Activated naive CD8-positive, alpha-beta T cell treated with anti-CD3 and anti-CD28 coated beads, Interleukin-2, amount 50 U/mL, for 16 hours (primary cell): ENCODE results near the gene SNAP29.
"Not testable (repeated sequence)": the region's sequence is repeated elsewhere in the genome, so short reads cannot be mapped to it uniquely, and the experiment has no call there.

ENCODE experiments used
- DNase-seq: peaks from one replicate; pipeline ENCODE4 v3.0.0-alpha.2; 2020; ENCODE audit warnings: low read depth, low spot score

Gene SNAP29

DNA sequence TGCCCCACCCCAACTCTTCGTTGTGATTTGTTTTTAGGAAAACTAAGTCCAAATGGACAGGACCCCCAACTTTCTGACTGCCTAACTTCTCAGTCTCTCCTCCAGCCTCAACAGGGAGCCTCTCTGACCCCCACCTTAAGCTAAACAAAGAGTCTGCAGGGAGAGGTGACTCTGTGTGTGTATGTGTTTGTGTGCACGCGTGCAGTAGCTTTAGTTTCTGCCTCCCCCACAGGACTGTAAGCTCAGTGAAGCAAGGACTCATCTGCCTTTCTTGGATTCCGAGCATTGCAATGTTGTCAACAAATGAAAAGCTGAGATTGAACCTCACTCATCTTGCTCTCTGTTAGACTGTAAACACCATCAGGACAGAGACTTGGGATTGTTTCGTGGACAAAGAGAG, 7.9 kb downstream of the SNAP29 start:
- DNase-seq = no peak

DNA sequence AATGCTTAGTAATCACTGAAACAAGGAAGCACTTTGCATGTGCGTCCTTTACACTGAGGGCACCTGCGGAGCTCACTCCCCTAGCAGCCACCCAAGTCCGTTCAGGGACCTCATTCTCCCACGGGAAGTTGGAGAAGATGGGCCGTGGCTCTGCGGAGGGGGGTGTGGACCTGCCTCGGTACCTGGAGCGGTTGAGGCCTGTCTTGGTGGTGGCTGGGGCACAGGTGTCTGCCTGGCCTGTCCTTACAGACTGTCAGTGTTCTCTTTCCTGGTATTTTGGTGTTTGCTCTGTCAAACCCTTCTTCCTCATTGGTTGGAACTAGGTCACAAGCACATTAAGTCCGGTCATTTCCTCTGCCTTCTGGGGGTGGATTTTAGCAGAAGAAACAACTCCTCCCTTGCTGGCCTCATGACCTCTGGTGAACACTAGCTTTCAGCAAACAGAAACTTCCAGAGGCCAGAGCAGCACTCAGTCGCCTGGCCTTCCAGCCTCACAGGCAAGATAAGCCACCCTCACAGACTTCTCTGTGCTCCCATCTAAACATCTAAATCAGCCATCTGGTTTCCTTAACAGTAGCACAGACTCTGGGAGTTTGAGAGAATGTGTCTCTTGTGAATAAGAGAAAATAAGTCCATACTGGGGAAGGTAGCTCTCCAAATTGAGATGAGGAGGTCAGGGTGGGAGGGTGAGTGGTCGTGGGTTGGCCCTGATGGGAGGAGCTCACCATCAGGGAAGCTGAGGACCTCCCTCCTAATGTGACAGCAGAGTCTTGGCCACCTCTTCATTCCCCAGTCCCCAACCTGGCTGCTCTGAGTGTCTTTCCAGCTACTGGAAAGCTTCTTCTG, 8.6 kb downstream of the SNAP29 start:
- no peak for DNase-seq

GRCh38 chr22:20868025-20868962, 9.5 kb downstream of the SNAP29 start:
- no peak for DNase-seq

DNA sequence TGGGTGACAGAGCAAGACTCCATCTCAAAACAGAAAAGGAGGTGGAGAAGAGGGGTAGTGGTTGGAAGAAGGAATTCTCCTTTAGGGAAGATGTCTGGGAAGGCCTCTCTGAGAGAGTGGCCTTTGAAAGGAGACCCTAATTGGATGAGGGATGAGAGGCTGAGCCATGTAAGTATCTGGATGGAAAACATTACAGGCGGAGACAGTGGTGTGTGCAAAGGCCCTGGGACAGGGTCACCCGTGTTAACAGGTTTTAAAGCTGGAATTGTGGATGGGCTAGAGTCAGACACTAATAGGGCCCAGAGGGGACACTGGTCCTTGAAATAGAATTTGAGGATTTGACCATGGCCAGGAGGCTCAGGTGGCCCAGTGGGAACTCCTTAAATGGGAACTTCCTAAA, 10.4 kb downstream of the SNAP29 start:
- DNase-seq = no peak

GRCh38 chr22:20873214-20873613, 14.4 kb downstream of the SNAP29 start:
- no peak for DNase-seq

DNA sequence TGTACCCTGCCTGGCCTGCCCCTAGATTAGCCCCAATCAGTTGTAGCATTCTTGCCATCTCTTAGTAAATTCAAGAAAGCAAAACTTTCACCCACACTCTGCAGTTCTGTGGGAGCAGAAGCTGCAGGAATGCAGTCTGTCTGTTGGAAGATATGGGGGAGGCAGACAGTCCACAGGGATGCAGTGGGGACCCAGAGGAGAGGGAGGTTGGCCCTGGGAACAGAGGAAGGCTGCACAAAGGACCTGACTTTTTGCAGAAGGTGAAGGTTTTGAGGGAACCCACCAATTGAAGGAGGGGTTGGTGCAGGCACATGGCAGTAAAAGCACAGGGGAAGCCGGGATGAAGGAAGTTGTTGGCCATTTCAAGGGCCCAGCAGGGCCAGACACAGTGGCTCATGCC, 16.5 kb downstream of the SNAP29 start:
- DNase-seq = no peak

- DNase-seq = no peak
Measured at GRCh38 chr22:20877715-20878114, 18.9 kb downstream of the SNAP29 start.

GRCh38 chr22:20881231-20881630, 22.4 kb downstream of the SNAP29 start:
- DNase-seq = no peak

DNA sequence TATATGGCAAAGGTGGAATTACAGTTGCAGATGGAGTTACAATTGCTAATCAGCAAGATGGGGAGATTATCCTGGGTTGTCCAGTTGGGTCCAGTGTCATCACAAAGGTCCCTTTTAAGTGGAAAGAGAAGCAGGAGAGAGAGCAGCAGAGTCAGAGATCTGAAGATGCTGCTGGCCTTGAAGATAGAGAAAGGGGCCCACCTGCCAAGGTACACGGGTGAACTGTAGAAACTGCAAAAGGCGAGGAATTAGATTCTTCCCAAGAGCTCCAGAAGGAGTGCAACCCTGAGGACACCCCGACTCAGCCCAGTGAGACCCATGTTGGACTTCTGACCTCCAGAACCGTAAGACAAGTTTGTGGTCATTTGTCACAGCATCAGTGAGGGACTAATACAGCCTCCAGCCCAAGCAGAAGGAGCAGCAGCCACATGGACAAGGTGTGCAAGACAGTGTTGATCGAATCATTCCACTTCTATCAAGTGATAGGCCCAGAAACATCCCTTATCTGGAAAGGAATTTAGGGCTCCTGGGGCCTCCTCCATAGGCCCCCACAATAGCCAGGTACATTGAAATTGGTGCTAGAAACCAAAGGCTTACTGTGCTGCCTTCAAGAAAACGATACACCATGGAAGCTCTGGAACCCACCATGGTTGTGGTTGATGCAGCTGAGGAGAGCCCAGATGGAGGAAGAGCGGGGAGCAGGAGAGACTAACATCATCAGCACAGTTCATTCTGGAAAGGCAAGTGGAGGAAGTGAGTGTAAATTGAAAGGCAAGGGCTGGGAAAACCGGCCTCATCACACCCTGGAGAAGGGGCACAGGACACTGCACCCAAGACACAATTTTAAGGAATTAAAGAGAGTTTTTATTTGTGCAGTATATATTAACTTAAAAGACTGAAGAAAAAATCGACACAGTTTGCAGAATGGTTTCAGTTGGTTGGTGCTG, 23.3 kb downstream of the SNAP29 start:
- DNase-seq = no peak

DNA sequence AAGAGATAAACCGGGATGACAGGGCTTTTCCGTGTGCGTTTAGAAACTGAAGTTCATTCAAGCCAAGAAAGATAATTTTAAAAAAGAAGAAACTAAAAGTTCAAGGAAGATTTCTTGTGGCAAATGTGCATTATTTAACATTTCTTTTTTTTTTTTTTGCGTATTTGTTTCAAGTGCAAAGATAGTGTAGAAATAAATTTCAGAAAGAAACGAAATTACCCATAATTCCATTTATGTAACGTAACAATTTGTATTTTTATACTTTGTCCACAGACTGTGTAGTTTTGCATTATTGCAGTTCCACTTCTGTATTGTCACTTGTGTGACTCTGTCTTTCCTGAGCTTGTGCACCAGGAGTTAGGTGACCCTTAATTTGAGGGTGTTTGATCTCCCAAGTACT, 24.0 kb downstream of the SNAP29 start:
- DNase-seq = no peak

DNA sequence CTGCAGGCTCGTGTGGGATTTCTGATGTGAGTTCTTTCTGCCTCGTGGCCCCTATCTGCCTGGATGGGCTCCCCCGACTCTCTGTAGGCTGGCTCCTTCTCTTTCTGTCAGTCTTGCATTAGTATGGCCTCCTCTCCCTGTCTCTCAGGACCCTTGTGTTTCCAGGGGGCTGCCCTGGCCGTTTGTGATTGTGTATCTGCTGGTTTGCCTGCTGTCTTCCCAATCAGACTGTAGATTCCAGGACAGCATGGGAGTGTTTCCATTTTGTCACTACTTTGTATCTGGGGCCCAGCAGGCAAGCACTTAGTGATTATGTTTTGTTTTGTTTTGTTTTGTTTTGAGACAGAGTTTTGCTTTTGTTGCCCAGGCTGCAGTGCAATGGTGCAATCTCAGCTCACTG, 25.6 kb downstream of the SNAP29 start:
- DNase-seq = no peak

DNA sequence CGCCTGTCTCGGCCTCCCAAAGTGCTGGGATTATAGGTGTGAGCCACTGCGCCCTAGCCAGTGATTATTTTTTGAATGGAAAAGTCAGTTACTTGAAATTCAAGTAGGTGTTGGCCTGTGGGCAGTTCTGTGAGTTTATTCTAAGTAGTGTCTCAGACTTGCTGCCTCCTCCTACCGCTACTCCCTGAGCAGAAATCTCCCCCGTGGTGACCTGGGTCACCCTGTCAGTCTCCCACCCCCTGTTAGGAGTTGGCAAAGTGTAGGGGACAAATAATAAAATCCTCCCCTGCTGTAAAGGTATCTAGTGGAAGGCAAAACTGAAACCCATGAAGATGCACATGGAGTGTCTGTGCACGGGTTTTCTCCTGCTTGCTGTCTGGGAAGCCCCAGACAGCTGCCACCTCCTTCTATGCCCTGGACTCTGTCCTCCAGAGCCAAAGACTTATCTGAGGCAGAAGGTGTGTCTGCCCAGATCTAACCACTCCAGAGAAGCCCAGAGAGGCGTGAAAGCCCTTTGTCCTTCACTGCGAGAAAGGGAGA, 26.3 kb downstream of the SNAP29 start:
- DNase-seq = no peak

- no peak for DNase-seq
Measured at GRCh38 chr22:20885557-20886323, 26.9 kb downstream of the SNAP29 start.

- DNase-seq = no peak
Measured at GRCh38 chr22:20887375-20887774, 28.6 kb downstream of the SNAP29 start.

DNA sequence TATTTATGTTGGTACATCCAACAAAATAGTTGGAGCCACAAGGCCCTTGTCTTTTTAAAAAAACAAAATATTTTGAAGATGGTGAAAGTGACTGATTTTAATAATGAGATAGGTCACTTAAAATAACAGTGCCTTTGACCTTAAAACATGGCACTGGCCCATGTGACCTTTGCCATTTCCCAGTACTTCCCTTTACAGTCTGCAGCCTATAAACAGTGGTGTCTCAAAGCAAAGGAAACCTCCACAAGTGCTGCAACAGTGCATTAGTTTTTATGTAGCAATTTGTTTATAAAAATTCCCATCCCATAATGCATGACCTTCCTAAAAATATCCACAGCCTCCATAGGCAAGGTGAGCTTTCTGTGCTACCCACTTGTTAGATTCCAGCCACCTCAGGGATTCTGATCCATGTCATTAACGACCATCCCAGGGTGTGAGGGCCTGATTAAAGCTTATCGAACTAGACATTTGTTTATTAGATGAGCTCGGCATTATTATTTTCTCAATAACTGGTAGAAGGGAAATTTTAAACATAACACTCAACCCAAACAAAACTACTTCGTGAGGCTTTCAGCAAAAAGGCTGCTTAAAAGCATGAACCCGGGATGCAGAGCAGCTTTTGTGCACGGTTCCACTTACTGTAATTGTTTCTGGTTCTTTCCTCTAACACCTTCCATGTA, 30.4 kb downstream of the SNAP29 start:
- no peak for DNase-seq

GRCh38 chr22:20889904-20890540, 31.2 kb downstream of the SNAP29 start:
- no peak for DNase-seq

GRCh38 chr22:20890975-20891374, 32.2 kb downstream of the SNAP29 start:
- DNase-seq = no peak

DNA sequence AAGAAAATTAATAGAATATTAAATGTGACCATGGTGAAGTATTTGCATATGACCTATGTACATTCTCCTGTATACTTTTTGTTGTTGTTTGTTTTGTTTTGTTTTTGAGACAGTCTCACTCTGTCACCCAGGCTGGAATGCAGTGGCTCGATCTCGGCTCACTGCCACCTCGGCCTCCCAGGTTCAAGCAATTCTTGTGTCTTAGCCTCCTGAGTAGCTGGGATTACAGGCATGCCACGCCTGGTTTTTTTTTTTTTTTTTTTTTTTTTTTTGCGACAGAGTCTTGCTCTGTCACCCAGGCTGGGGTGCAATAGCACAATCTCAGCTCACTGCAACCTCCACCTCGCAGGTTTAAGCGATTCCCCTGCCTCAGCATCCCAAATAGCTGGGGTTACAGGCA, 38.9 kb downstream of the SNAP29 start:
- DNase-seq = not testable (repeated sequence)

DNA sequence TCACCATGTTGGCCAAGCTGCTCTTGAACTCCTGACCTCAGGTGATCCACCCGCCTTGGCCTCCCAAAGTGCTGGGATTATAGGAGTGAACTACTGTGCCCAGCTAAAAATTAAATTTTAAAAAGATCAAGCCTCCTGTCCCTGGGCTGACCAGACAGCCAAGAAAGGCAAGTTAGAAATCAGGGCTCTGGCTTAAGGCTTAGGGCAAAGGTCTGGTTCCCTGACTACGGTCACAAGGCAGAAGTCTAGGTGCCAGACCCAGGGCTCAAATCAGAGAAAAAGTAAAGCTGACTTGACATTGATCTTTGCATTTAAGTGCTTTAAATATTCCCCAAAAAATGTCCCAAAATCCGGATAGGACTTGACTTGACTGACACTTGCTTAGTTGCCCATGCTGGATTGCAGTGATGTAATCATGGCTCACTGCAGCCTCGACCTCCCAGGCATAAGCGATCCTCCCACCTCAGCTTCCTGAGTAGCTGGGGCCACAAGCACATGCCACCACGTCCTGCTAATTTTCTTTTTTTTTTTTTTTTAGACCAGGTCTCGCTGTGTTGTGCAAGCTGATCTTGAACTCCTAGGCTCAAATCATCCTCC, 41.1 kb downstream of the SNAP29 start:
- DNase-seq = no peak
